Parathyroid adenoma (tissue), 2 donors: Measurements from ENCODE around the gene COL23A1.

Experiments used
- H2AFZ ChIP-seq: fragments of 300-600 bp; sonication (generic); one replicate; pipeline ENCODE4 v1.7.0; 2017; ENCODE audit warnings: antibody characterized with exemption, mild to moderate bottlenecking
- H3K27ac ChIP-seq: fragments of 300-600 bp; sonication (generic); one replicate; pipeline ENCODE4 v1.7.0; 2017
- H3K27me3 ChIP-seq: fragments of 300-600 bp; sonication (generic); one replicate; pipeline ENCODE4 v1.7.0; 2017; ENCODE audit warnings: low read length; ENCODE audit not compliant: control insufficient read depth, insufficient read depth
- H3K36me3 ChIP-seq: fragments of 300-600 bp; sonication (generic); one replicate; pipeline ENCODE4 v1.7.0; 2017; ENCODE audit warnings: low read length; ENCODE audit not compliant: control insufficient read depth, insufficient read depth
- H3K4me1 ChIP-seq: fragments of 300-600 bp; sonication (generic); one replicate; pipeline ENCODE4 v1.7.0; 2017; ENCODE audit warnings: control low read depth
- H3K4me2 ChIP-seq: fragments of 300-600 bp; sonication (generic); one replicate; pipeline ENCODE4 v1.7.0; 2017; ENCODE audit warnings: low read length
- H3K4me3 ChIP-seq: fragments of 300-600 bp; sonication (generic); one replicate; pipeline ENCODE4 v1.7.0; 2017; ENCODE audit warnings: low read depth, low read length
- H3K79me2 ChIP-seq: fragments of 300-600 bp; sonication (generic); one replicate; pipeline ENCODE4 v1.7.0; 2017; ENCODE audit warnings: control low read depth
- H3K9ac ChIP-seq: fragments of 300-600 bp; sonication (generic); one replicate; pipeline ENCODE4 v1.7.0; 2017; ENCODE audit warnings: mild to moderate bottlenecking
- H3K9me3 ChIP-seq: fragments of 300-600 bp; sonication (generic); one replicate; pipeline ENCODE4 v1.7.0; 2017; ENCODE audit warnings: low read length; ENCODE audit not compliant: control insufficient read depth
- CTCF ChIP-seq: fragments of 300-600 bp; sonication (generic); IDR thresholded peaks from one replicate; pipeline ENCODE4 v1.7.0; 2017; ENCODE audit warnings: antibody characterized with exemption, mild to moderate bottlenecking
- donor health status: primary hyperparathyroidism.

COL23A1 gene

DNA sequence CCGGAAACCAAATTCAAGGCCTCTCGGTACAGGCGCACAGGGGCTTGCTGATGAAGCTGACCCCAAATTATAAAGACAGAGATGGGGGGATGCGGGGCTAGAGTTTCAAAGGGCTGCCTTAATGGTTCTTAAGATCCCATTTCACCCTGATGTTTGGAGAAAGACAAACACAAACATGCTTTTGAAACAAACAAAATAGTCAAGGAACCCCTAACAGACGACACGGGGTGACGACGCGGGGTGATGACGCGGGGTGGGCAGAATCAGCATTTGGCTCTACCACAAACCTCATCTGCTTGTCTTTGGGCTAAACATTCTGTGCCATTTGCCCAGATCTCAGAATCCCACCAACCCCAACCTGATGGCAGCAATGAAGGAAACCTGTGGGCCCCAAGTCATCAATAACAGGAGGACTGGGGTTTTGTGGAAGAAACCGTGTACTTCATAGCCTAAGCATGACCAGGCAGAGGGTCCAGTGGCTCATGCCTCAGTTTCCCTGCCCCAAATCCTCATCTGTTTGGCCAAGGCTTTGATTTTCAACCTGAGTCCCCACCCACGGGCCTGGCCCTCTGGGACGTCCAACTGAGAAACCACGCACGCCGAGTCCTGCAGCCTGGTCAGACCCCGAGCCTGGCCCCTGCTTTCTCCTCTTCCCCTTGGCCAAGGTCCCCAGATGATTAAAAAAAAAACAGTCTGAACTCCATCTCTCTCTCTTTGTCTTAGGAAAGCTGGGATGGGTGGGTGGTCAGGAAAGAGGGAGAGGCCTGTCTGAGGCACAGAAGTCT lies 148.5 kb downstream of the COL23A1 start:
- H3K4me3 ChIP-seq: no peak overlapping the region
- no peaks in the 10 kb centered on the region for H3K36me3 ChIP-seq
- H2AFZ ChIP-seq: no peak overlapping the region
- no peaks in the 10 kb centered on the region for H3K79me2 ChIP-seq
- no peak overlapping the region for H3K27ac ChIP-seq
- H3K4me1 ChIP-seq: no peaks in the 10 kb centered on the region
- no peak for TF ChIP-seq CTCF
- no peak overlapping the region for H3K9ac ChIP-seq
- no peak overlapping the region for H3K4me2 ChIP-seq
- no peaks in the 10 kb centered on the region for H3K9me3 ChIP-seq
- H3K27me3 ChIP-seq: no peaks in the 10 kb centered on the region

DNA sequence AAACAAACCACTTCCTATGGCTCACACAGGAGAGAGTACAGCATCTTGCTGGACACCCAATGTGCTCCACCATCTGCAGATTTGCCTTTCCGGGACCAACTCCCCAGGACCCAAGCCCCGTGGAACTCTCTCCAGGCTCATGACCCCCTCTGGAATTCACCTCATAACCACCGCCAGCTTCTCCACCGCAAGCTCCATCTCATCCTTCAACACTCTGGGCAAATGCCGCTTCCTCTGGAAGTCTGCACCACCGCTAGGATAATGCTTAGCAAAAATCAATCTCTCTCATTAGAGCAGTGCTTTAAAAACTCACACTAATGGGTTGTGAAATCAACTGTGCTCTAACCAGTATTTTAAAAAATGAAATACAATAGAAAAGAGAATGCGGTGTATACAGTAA lies 150.0 kb downstream of the COL23A1 start:
- TF ChIP-seq CTCF: no peak

DNA sequence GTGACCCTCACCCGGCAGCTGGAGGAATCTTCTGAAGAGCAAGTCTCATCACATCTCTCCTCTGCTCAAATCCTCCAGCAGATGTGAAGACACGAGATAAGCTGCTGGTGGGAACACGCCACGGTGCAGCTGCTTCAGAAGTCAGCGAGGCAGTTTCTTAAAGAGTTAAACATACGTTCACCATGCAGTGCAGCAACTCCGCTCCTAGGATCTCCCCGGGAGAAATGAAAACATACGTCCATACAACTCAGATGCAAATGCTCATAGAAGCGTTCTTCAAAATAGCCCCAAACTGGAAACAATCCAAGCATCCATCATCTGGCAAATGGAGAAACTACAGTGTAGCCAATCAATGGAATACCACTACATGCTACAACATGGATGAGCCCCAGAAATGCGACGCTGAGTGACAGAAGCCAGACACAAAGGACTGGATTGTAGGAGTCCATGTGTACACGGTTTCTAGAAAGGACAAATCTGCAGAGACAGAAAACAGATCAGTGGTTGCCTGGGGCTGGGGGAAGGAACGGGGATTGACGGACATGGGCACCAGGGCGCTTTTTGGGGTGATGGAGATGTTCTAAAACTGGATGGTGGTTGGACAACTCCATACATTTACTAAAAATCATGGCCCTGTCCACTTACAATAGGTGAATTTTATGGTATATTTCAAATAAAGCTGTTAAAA lies 150.6 kb downstream of the COL23A1 start:
- no peaks in the 10 kb centered on the region for H3K9me3 ChIP-seq
- H3K9ac ChIP-seq: no peak overlapping the region
- H3K4me1 ChIP-seq: no peaks in the 10 kb centered on the region
- no peak overlapping the region for H3K27ac ChIP-seq
- H3K4me3 ChIP-seq: no peak overlapping the region
- no peak overlapping the region for H2AFZ ChIP-seq
- TF ChIP-seq CTCF: no peak
- H3K27me3 ChIP-seq: no peaks in the 10 kb centered on the region
- no peaks in the 10 kb centered on the region for H3K36me3 ChIP-seq
- H3K4me2 ChIP-seq: no peak overlapping the region
- no peaks in the 10 kb centered on the region for H3K79me2 ChIP-seq

More for the DNA sequence above, 150.0 kb downstream of the COL23A1 start:
- no peaks in the 10 kb centered on the region for H3K36me3 ChIP-seq
- no peak overlapping the region for H2AFZ ChIP-seq
- no peak overlapping the region for H3K27ac ChIP-seq
- H3K27me3 ChIP-seq: no peaks in the 10 kb centered on the region
- no peaks in the 10 kb centered on the region for H3K4me1 ChIP-seq
- H3K79me2 ChIP-seq: no peaks in the 10 kb centered on the region
- no peak overlapping the region for H3K9ac ChIP-seq
- no peaks in the 10 kb centered on the region for H3K9me3 ChIP-seq
- H3K4me2 ChIP-seq: no peak overlapping the region
- H3K4me3 ChIP-seq: no peak overlapping the region

- no peaks in the 10 kb centered on the region for H3K9me3 ChIP-seq
- no peaks in the 10 kb centered on the region for H3K27me3 ChIP-seq
- no peak overlapping the region for H3K27ac ChIP-seq
- no peak for TF ChIP-seq CTCF
- H3K4me3 ChIP-seq: no peak overlapping the region
- no peak overlapping the region for H3K9ac ChIP-seq
- no peaks in the 10 kb centered on the region for H3K36me3 ChIP-seq
- H3K4me1 ChIP-seq: no peaks in the 10 kb centered on the region
- H3K4me2 ChIP-seq: no peak overlapping the region
- H2AFZ ChIP-seq: no peak overlapping the region
- H3K79me2 ChIP-seq: no peaks in the 10 kb centered on the region
These were observed 151.4 kb downstream of the COL23A1 start for GRCh38 chr5:178438796-178439195.
